ENCODE data around the gene MAP3K6. TPM values are rescaled to one million over a fixed set of nuclear protein-coding genes. Genes with fewer than 3 reads are reported as not detected.

Gene MAP3K6
- total and polyA plus RNA-seq, 9 donors = 5.1 to 45.9 (median 16.6) TPM

DNA sequence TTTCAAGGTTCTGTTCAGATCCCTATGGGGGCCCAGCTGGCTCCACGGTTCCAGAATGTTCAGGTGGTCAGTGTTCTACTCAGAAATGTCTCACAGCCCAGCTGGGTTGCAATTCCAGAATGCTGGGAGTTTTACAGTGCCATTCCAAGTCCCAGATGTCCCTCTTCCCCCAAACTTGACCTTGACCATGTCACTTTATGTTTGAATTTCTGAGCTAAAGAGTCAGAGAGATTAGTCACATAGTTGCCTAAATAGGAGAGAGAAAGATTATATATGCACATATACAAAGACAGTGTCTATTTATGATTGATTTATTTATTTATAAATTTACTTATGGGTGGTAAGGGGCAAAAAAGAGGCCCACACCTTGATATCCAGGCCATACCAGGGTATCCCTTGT is 28.2 kb upstream of the MAP3K6 start:
- Histone ChIP-seq H3K4me1 (ENCODE audit: insufficient read depth) (peaks cover 11% of the 10 kb centered on the region), H3K4me3 (no peak overlapping the region), H3K27me3 (no peaks in the 10 kb centered on the region), H3K9me3 (no peaks in the 10 kb centered on the region), H3K36me3 (no peaks in the 10 kb centered on the region), H3K27ac (no peak overlapping the region)
- DNase-seq = no peak
- 62 to 76% (median 75%) methylated on average over 1 of the region's 1 CpG for WGBS, 3 donors
- intact Hi-C loops (cut with DNase I) = loop anchor here (2.0 to 10.0 kb wide), 6 partner anchors 38 to 290 kb away; no protein-coding TSS in a partner anchor
- TF ChIP-seq, protein P1, sequence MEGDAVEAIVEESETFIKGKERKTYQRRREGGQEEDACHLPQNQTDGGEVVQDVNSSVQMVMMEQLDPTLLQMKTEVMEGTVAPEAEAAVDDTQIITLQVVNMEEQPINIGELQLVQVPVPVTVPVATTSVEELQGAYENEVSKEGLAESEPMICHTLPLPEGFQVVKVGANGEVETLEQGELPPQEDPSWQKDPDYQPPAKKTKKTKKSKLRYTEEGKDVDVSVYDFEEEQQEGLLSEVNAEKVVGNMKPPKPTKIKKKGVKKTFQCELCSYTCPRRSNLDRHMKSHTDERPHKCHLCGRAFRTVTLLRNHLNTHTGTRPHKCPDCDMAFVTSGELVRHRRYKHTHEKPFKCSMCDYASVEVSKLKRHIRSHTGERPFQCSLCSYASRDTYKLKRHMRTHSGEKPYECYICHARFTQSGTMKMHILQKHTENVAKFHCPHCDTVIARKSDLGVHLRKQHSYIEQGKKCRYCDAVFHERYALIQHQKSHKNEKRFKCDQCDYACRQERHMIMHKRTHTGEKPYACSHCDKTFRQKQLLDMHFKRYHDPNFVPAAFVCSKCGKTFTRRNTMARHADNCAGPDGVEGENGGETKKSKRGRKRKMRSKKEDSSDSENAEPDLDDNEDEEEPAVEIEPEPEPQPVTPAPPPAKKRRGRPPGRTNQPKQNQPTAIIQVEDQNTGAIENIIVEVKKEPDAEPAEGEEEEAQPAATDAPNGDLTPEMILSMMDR (IDR thresholded peaks at IDR 0.05) = no peak
- TF ChIP-seq EP300 (IDR thresholded peaks at IDR 0.05) (no peak), POLR2A (IDR thresholded peaks at IDR 0.05) (no peak)

DNA sequence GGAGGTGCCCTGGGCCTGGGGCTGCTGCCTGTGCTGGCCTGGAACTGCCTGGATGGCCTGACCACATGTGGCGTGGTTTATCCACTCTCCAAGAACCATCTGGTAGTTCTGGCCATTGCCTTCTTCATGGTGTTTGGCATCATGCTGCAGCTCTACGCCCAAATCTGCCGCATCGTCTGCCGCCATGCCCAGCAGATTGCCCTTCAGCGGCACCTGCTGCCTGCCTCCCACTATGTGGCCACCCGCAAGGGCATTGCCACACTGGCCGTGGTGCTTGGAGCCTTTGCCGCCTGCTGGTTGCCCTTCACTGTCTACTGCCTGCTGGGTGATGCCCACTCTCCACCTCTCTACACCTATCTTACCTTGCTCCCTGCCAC is 27.5 kb upstream of the MAP3K6 start:
- Histone ChIP-seq H3K27me3 (no peaks in the 10 kb centered on the region), H3K9me3 (no peaks in the 10 kb centered on the region), H3K4me3 (no peak overlapping the region), H3K27ac (no peak overlapping the region), H3K4me1 (ENCODE audit: insufficient read depth) (peaks cover 11% of the 10 kb centered on the region), H3K36me3 (no peaks in the 10 kb centered on the region)
- TF ChIP-seq POLR2A (IDR thresholded peaks at IDR 0.05) = no peak
- TF ChIP-seq, protein P1 (IDR thresholded peaks at IDR 0.05) = no peak
- TF ChIP-seq EP300 (IDR thresholded peaks at IDR 0.05) = no peak
- intact Hi-C loops (cut with DNase I) = loop anchor here (2.0 to 10.0 kb wide), 6 partner anchors 37 to 289 kb away; no protein-coding TSS in a partner anchor
- DNase-seq = peak in 1 of 5 donors; percentile 41
- 93 to 95% (median 94%) methylated on average over 9 of the region's 9 CpGs for WGBS, 3 donors

DNA sequence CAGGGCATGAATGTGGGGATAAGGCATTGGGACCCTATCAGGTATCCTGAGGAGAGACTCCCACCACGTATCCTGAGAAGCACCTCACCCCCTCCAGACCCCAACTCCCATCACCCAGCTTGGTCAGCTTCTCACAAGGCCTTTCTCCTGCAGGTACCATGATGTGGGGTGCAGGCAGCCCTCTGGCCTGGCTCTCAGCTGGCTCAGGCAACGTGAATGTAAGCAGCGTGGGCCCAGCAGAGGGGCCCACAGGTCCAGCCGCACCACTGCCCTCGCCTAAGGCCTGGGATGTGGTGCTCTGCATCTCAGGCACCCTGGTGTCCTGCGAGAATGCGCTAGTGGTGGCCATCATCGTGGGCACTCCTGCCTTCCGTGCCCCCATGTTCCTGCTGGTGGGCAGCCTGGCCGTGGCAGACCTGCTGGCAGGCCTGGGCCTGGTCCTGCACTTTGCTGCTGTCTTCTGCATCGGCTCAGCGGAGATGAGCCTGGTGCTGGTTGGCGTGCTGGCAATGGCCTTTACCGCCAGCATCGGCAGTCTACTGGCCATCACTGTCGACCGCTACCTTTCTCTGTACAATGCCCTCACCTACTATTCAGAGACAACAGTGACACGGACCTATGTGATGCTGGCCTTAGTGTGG is 27.0 kb upstream of the MAP3K6 start:
- intact Hi-C loops (cut with DNase I) = loop anchor here (2.0 to 10.0 kb wide), 6 partner anchors 36 to 289 kb away; no protein-coding TSS in a partner anchor
- H3K36me3 ChIP-seq = no peaks in the 10 kb centered on the region
- peaks cover 11% of the 10 kb centered on the region for H3K4me1 ChIP-seq (ENCODE audit: insufficient read depth)
- no peaks in the 10 kb centered on the region for H3K27me3 ChIP-seq
- 93 to 94% (median 94%) methylated on average over 18 of the region's 18 CpGs for WGBS, 3 donors
- peak overlapping the region in 1 of 2 donors; percentile 6 for H3K27ac ChIP-seq
- H3K4me3 ChIP-seq = no peak overlapping the region
- DNase-seq = peak in 1 of 5 donors; percentile 35
- no peak for TF ChIP-seq EP300 (IDR thresholded peaks at IDR 0.05)
- no peak for TF ChIP-seq POLR2A (IDR thresholded peaks at IDR 0.05)
- TF ChIP-seq, protein P1 (IDR thresholded peaks at IDR 0.05) = no peak
- no peaks in the 10 kb centered on the region for H3K9me3 ChIP-seq

DNA sequence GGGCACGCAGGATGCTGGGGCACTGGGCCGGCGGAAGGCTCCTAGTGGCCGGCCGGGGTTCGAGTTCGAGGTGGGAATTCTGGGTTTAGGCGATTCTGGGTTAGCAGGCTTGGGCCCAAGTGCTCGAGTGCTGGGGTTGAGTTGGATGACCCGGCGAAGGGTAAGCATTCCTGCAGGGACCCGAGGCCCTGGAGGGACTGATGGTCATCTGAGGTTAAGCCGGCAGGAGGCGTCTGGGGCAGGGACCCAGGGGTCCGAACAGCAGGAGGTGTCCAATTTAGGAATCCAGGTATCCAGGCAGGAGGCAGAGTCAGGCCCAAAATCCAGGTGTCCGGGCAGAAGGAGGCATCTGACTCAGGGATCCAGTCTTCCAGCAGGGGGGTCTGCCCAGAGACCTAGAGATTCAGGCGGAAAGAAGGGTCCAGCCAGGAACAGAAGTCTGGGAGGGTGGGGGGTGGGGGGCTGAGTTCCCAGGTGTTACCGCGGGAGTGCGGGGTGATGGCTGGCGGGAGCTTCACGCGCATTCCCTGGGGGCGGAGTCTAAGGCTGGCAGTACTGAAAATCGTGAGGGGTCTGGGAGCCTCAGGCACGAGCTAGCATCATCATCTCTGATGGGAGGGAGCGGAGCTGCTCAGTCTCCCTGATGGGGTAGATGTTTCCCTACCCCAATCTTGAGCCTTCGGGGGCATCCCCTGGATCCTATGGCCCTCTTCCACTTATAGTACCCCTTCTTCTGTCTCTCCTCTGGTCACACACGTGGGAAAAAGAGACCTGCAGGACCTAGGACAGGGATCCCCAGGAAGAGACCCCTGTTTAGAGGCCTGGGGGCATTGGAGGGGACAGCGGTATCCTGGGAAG is 26.2 kb upstream of the MAP3K6 start:
- H3K4me3 ChIP-seq = peak overlapping the region; percentile 46
- TF ChIP-seq, protein P1 (IDR thresholded peaks at IDR 0.05) = no peak
- peak overlapping the region; percentile 39 to 67 for H3K27ac ChIP-seq
- intact Hi-C loops (cut with DNase I) = loop anchor here (5.0 to 10.0 kb wide), 5 partner anchors 36 to 288 kb away; no protein-coding TSS in a partner anchor
- WGBS, 3 donors = 36 to 49% (median 38%) methylated on average over 21 to 30 of the region's 30 CpGs
- no peaks in the 10 kb centered on the region for H3K27me3 ChIP-seq
- no peak for DNase-seq
- no peaks in the 10 kb centered on the region for H3K36me3 ChIP-seq
- H3K4me1 ChIP-seq (ENCODE audit: insufficient read depth) = peaks cover 11% of the 10 kb centered on the region
- no peaks in the 10 kb centered on the region for H3K9me3 ChIP-seq

Measured in ovary (tissue), 9 donors.